IMR-90 (cell line): ENCODE measurements around the gene MMP20. TPM values are rescaled to one million over a fixed set of nuclear protein-coding genes. Genes with fewer than 3 reads are reported as not detected.

Experiments
- ATAC-seq: fragments of 200-7000 bp; cut with Tn5 transposase; 2 replicates; pipeline ENCODE4 v1.9.1; 2020; ENCODE audit warnings: low read depth, mild to moderate bottlenecking, moderate library complexity
- BruUV-seq: library from RNA; stranded (reverse); fragments of 400-500 nt; replicated peaks from 2 replicates; lab custom pipeline; 2021; lab: Mats Ljungman, UMichigan
- CTCF ChIA-PET: fragments of 300-600 bp; formaldehyde crosslinking; extraction: SDS; loops from one replicate; lab custom pipeline; 2021; ENCODE audit warnings: antibody characterized with exemption; lab: Yijun Ruan, JAX
- POLR2A ChIA-PET: fragments of 300-600 bp; sonication (Branson Sonifier 250); formaldehyde crosslinking; loops from one replicate; lab custom pipeline; 2022; ENCODE audit warnings: antibody characterized with exemption; ENCODE audit not compliant: unreplicated experiment; lab: Charles Lee
- DNase-seq: peaks from one replicate; pipeline ENCODE4 v3.0.0; 2013
- H2AFZ ChIP-seq: replicated peaks from 2 replicates; pipeline ENCODE3; 2013; ENCODE audit warnings: low read length, mild to moderate bottlenecking; ENCODE audit not compliant: poor library complexity
- H2AK5ac ChIP-seq: 2 replicates; pipeline ENCODE4 v1.6.1; 2013; ENCODE audit warnings: low read depth, low read length, inconsistent platforms
- H2AK9ac ChIP-seq: replicated peaks from 2 replicates; pipeline ENCODE3; 2013; ENCODE audit warnings: mild to moderate bottlenecking, low read depth, low read length, moderate library complexity; ENCODE audit not compliant: poor library complexity
- H2BK120ac ChIP-seq: 2 replicates; pipeline ENCODE4 v1.6.1; 2013; ENCODE audit warnings: low read depth, low read length, inconsistent platforms
- H2BK15ac ChIP-seq: 3 replicates; pipeline ENCODE4 v1.6.1; 2013; ENCODE audit warnings: low read depth, low read length, inconsistent platforms
- H2BK20ac ChIP-seq: 2 replicates; pipeline ENCODE4 v1.6.1; 2013; ENCODE audit warnings: low read depth, mild to moderate bottlenecking, inconsistent platforms, low read length, moderate library complexity
- H2BK5ac ChIP-seq: 2 replicates; pipeline ENCODE4 v1.6.1; 2013; ENCODE audit warnings: mild to moderate bottlenecking, low read depth, low read length, inconsistent platforms; ENCODE audit not compliant: poor library complexity, severe bottlenecking
- H3K14ac ChIP-seq: replicated peaks from 2 replicates; pipeline ENCODE4 v1.6.1; 2013; ENCODE audit warnings: low read depth, low read length, inconsistent platforms
- H3K18ac ChIP-seq: 2 replicates; pipeline ENCODE4 v1.6.1; 2013; ENCODE audit warnings: low read depth, low read length, control low read depth
- H3K23ac ChIP-seq: 2 replicates; pipeline ENCODE4 v1.6.1; 2013; ENCODE audit warnings: low read depth, low read length, inconsistent platforms
- H3K27ac ChIP-seq: 2 replicates; pipeline ENCODE4 v1.5.1; 2013; ENCODE audit warnings: mild to moderate bottlenecking, control low read depth, low read length; ENCODE audit not compliant: insufficient read depth
- H3K27me3 ChIP-seq: 2 replicates; pipeline ENCODE4 v1.6.1; 2013; ENCODE audit warnings: low read length; ENCODE audit not compliant: control insufficient read depth, insufficient read depth
- H3K36me3 ChIP-seq: 2 replicates; pipeline ENCODE4 v1.6.1; 2013; ENCODE audit warnings: low read length, mixed read lengths; ENCODE audit not compliant: control insufficient read depth, insufficient read depth
- H3K4ac ChIP-seq: 2 replicates; pipeline ENCODE4 v1.6.1; 2013; ENCODE audit warnings: low read depth, low read length, inconsistent platforms
- H3K4me1 ChIP-seq: 2 replicates; pipeline ENCODE4 v1.6.1; 2013; ENCODE audit warnings: low read length, mixed read lengths; ENCODE audit not compliant: control insufficient read depth, insufficient read depth
- H3K4me2 ChIP-seq: 2 replicates; pipeline ENCODE4 v1.6.1; 2013; ENCODE audit warnings: low read depth, mild to moderate bottlenecking, control low read depth, low read length, moderate library complexity
- H3K4me3 ChIP-seq: 2 replicates; pipeline ENCODE4 v1.5.1; 2013; ENCODE audit warnings: low read depth, mild to moderate bottlenecking, control low read depth, low read length, moderate library complexity; ENCODE audit not compliant: insufficient read depth
- H3K56ac ChIP-seq: 2 replicates; pipeline ENCODE4 v1.6.1; 2013; ENCODE audit warnings: low read length, inconsistent platforms; ENCODE audit not compliant: insufficient read depth; ENCODE audit errors: extremely low read depth
- H3K79me1 ChIP-seq, 2 experiments: 2 replicates each; pipeline ENCODE4 v1.6.1; 2013; ENCODE audit warnings: low read length in 2 of 2, inconsistent platforms in 1 of 2, low read depth in 1 of 2
- H3K9ac ChIP-seq: 2 replicates; pipeline ENCODE4 v1.6.1; 2013; ENCODE audit warnings: low read depth, low read length, control low read depth
- H3K9me1 ChIP-seq: 2 replicates; pipeline ENCODE4 v1.6.1; 2013; ENCODE audit warnings: low read length, inconsistent platforms; ENCODE audit not compliant: insufficient read depth
- H3K9me3 ChIP-seq: 2 replicates; pipeline ENCODE4 v1.6.1; 2013; ENCODE audit warnings: low read length; ENCODE audit not compliant: control insufficient read depth, insufficient read depth
- H4K20me1 ChIP-seq: 2 replicates; pipeline ENCODE4 v1.6.1; 2013; ENCODE audit warnings: low read length, inconsistent platforms; ENCODE audit not compliant: insufficient read depth
- H4K5ac ChIP-seq: 2 replicates; pipeline ENCODE4 v1.6.1; 2013; ENCODE audit warnings: mild to moderate bottlenecking, low read depth, low read length, control low read depth
- H4K8ac ChIP-seq, 2 experiments: 2 replicates each; pipeline ENCODE4 v1.6.1; 2013; ENCODE audit warnings: low read depth in 2 of 2, low read length in 2 of 2, control low read depth in 1 of 2, inconsistent platforms in 1 of 2
- H4K91ac ChIP-seq: 2 replicates; pipeline ENCODE4 v1.6.1; 2013; ENCODE audit warnings: low read depth, low read length, inconsistent platforms; ENCODE audit not compliant: insufficient read depth
- BHLHE40 ChIP-seq: fragments of 150-350 bp; IDR thresholded peaks from 2 replicates; pipeline ENCODE4 v1.6.1; 2016; ENCODE audit warnings: mild to moderate bottlenecking, low read depth, low read length
- CEBPB ChIP-seq: IDR thresholded peaks from 2 replicates; pipeline ENCODE4 v1.6.1; 2012; ENCODE audit warnings: low read depth, low read length, improper control_type of control experiment
- CHD1 ChIP-seq: IDR thresholded peaks from 2 replicates; pipeline ENCODE4 v1.6.1; 2012; ENCODE audit warnings: low read depth, low read length, improper control_type of control experiment
- CTCF ChIP-seq: conservative IDR thresholded peaks from 2 replicates; pipeline ENCODE4 v1.5.1; 2012; ENCODE audit warnings: mild to moderate bottlenecking, low read depth, low read length, improper control_type of control experiment
- ELK1 ChIP-seq: fragments of 150-350 bp; IDR thresholded peaks from 2 replicates; pipeline ENCODE4 v1.6.1; 2016; ENCODE audit warnings: low read depth, mild to moderate bottlenecking, low read length, moderate library complexity, borderline replicate concordance
- FOS ChIP-seq: fragments of 150-350 bp; IDR thresholded peaks from 2 replicates; pipeline ENCODE4 v1.6.1; 2016; ENCODE audit warnings: low read depth, low read length
- MAFK ChIP-seq: IDR thresholded peaks from 2 replicates; pipeline ENCODE4 v1.6.1; 2012; ENCODE audit warnings: low read depth, low read length, improper control_type of control experiment
- MAZ ChIP-seq: IDR thresholded peaks from 2 replicates; pipeline ENCODE4 v1.6.1; 2012; ENCODE audit warnings: low read depth, mild to moderate bottlenecking, low read length, improper control_type of control experiment, moderate library complexity, borderline replicate concordance
- MXI1 ChIP-seq: IDR thresholded peaks from 2 replicates; pipeline ENCODE4 v1.6.1; 2012; ENCODE audit warnings: low read depth, mild to moderate bottlenecking, low read length, moderate library complexity, borderline replicate concordance
- NFE2L2 ChIP-seq: fragments of 150-350 bp; IDR thresholded peaks from 2 replicates; pipeline ENCODE4 v1.6.1; 2016; ENCODE audit warnings: low read depth, mild to moderate bottlenecking, low read length
- POLR2A ChIP-seq: IDR thresholded peaks from 2 replicates; pipeline ENCODE4 v1.6.1; 2012; ENCODE audit warnings: mild to moderate bottlenecking, low read depth, low read length
- RAD21 ChIP-seq: IDR thresholded peaks from 2 replicates; pipeline ENCODE4 v1.6.1; 2012; ENCODE audit warnings: low read length, improper control_type of control experiment
- RCOR1 ChIP-seq: IDR thresholded peaks from 2 replicates; pipeline ENCODE4 v1.6.1; 2012; ENCODE audit warnings: mild to moderate bottlenecking, low read length, improper control_type of control experiment; ENCODE audit not compliant: insufficient replicate concordance
- RFX5 ChIP-seq: IDR thresholded peaks from 2 replicates; pipeline ENCODE4 v1.8.0; 2012; ENCODE audit warnings: low read depth, mild to moderate bottlenecking, low read length, moderate library complexity
- SMC3 ChIP-seq: fragments of 150-350 bp; IDR thresholded peaks from 2 replicates; pipeline ENCODE4 v1.6.1; 2016; ENCODE audit warnings: low read depth, mild to moderate bottlenecking, antibody characterized with exemption, low read length, moderate library complexity
- USF2 ChIP-seq: fragments of 150-350 bp; IDR thresholded peaks from 2 replicates; pipeline ENCODE4 v1.6.1; 2017; ENCODE audit warnings: mild to moderate bottlenecking, antibody characterized with exemption, low read length, low read depth
- WGBS, 2 experiments: methylation state at CpG; one replicate each; pipeline versions ENCODE4 v1.1.5 to v1.1.7; 2013; ENCODE audit warnings: missing lambda C conversion rate in 2 of 2; ENCODE audit not compliant: insufficient read length in 1 of 2; ENCODE audit errors: extremely low coverage in 2 of 2; 5-methylcytosine and 5-hydroxymethylcytosine counted together
- dilution Hi-C: fragments of 300-500 bp; cut with HindIII; formaldehyde crosslinking; loops from one replicate; pipeline ENCODE4 v1.14.3; 2018; ENCODE audit warnings: low sequenced_read_pairs; ENCODE audit not compliant: unreplicated experiment
- in situ Hi-C: fragments of 300-500 bp; cut with MboI; formaldehyde crosslinking; loops from 3 replicates; pipeline ENCODE4 v1.14.3; 2019; ENCODE audit warnings: low sequenced_read_pairs, inconsistent platforms, mixed read lengths
- intact Hi-C: fragments of 100-400 bp; cut with micrococcal nuclease; formaldehyde crosslinking; loops from 2 replicates; pipeline ENCODE4 v1.10.0; 2022
- polyA plus RNA-seq, 3 experiments: library from polyadenylated mRNA; depleted of rRNA; stranded (reverse); fragments of >200 nt; gene quantifications; 2 replicates each; pipeline ENCODE4 v1.2.3, GENCODE V29; 2012; ENCODE audit warnings: low replicate concordance in 1 of 3
- total RNA-seq: library from RNA; depleted of rRNA; stranded (reverse); fragments of >200 nt; gene quantifications from 2 replicates; pipeline ENCODE4 v1.2.3, GENCODE V29; 2012

The MMP20 gene
- total and polyA plus RNA-seq, 2 of the 4 experiments (the other 2 are of a cell fraction): not detected

GRCh38 chr11:102587722-102588121 is 37.4 kb downstream of the MMP20 start:
- Histone ChIP-seq H3K9ac (no peak overlapping the region), H2AK5ac (no peak overlapping the region), H3K56ac (no peak overlapping the region), H3K23ac (no peak overlapping the region), H3K36me3 (no peaks in the 10 kb centered on the region), H3K14ac (no peak overlapping the region), H3K4ac (no peak overlapping the region), H3K9me1 (no peaks in the 10 kb centered on the region), H3K4me1 (no peaks in the 10 kb centered on the region), H3K27ac (no peak overlapping the region), H2AK9ac (no peak overlapping the region), H2AFZ (no peak overlapping the region), H2BK120ac (no peak overlapping the region), H4K8ac (no peak overlapping the region), H3K4me3 (no peak overlapping the region), H2BK15ac (no peak overlapping the region), H3K18ac (no peak overlapping the region), H3K27me3 (no peaks in the 10 kb centered on the region), H4K20me1 (no peaks in the 10 kb centered on the region), H4K91ac (no peak overlapping the region), H2BK20ac (no peak overlapping the region), H3K4me2 (no peak overlapping the region), H4K5ac (no peak overlapping the region), H3K9me3 (no peaks in the 10 kb centered on the region), H2BK5ac (no peak overlapping the region), H3K79me1 (no peaks in the 10 kb centered on the region)
- dilution Hi-C loops (no loop called here), in situ Hi-C loops (no loop called here), intact Hi-C loops (no loop called here)
- WGBS, 2 experiments: no CpG with 5 or more reads among the region's 1 CpG
- no TSS peak for BruUV-seq
- POLR2A ChIA-PET: no interaction called here
- CTCF ChIA-PET: no interaction called here
- DNase-seq: no peak
- TF ChIP-seq ELK1 (no peak), RFX5 (no peak), CEBPB (no peak), RCOR1 (no peak), NFE2L2 (no peak), SMC3 (no peak), CTCF (no peak), MAFK (no peak), BHLHE40 (no peak), FOS (no peak), MAZ (no peak), RAD21 (no peak), POLR2A (no peak), CHD1 (no peak), USF2 (no peak), MXI1 (no peak)
- no peak for ATAC-seq
